GM12873 (cell line): ENCODE measurements around the gene HTD2.

Experiments used
- CTCF ChIP-seq: IDR thresholded peaks from 2 replicates; pipeline ENCODE4 v1.5.1; 2012; ENCODE audit warnings: low read depth, mild to moderate bottlenecking, moderate library complexity, low read length, control low read depth; ENCODE audit not compliant: insufficient read depth; ENCODE audit errors: missing control alignments

Gene HTD2

GRCh38 chr3:58337190-58337589 is 30.9 kb downstream of the HTD2 start:
- no peak for TF ChIP-seq CTCF

GRCh38 chr3:58340594-58341244 is 34.4 kb downstream of the HTD2 start:
- no peak for TF ChIP-seq CTCF

- TF ChIP-seq CTCF: no peak
These were observed 35.1 kb downstream of the HTD2 start for GRCh38 chr3:58341376-58341775.

- TF ChIP-seq CTCF: no peak
These were observed 36.4 kb downstream of the HTD2 start for GRCh38 chr3:58342676-58343075.

- TF ChIP-seq CTCF: no peak
These were observed 39.1 kb downstream of the HTD2 start for GRCh38 chr3:58345457-58345856.

- TF ChIP-seq CTCF: no peak
These were observed 40.0 kb downstream of the HTD2 start for GRCh38 chr3:58346368-58346767.

GRCh38 chr3:58347984-58348383 is 41.7 kb downstream of the HTD2 start:
- TF ChIP-seq CTCF: no peak
